Activated CD4-positive, alpha-beta T cell treated with anti-CD3 and anti-CD28 coated beads for 48 hours (primary cell): ENCODE data around the gene COL9A1.
A peak's percentile ranks its signal among the peaks of the same experiment; 100 is the strongest.
"Not testable (repeated sequence)": the region's sequence is repeated elsewhere in the genome, so short reads cannot be mapped to it uniquely, and the experiment has no call there.

ENCODE experiments used
- DNase-seq: peaks from one replicate; pipeline ENCODE4 v3.0.0-alpha.2; 2020

Gene COL9A1

DNA sequence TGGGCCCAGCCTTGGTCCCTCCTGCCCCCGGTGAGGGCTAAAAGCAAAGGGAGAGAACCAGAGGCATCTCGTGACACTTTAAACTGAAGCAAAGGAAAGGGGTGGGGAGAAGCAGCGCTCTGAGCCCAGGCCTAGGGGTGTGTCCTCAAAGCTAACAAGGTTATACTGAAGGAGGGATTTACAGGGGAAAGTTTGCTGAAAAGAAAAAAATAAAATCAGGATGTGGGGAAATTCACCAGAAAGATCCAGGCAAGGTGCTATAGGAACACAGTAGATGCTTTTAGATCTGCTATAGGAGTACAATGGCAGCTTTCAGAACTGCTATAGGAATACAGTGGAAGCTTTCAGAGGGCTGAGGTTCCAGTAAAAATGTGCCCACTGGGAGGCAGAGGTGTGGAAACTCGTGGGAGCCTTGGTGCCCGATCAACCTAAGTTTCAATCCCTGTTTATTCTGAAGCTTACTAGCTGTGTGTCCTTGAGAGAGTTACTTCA, at the start of gene COL9A1:
Gene COL9A1, minus strand, starts transcription at position 51 of the 492 bp plus-strand sequence. CDS start 160 bp downstream, outside the sequence.
- no peak for DNase-seq

DNA sequence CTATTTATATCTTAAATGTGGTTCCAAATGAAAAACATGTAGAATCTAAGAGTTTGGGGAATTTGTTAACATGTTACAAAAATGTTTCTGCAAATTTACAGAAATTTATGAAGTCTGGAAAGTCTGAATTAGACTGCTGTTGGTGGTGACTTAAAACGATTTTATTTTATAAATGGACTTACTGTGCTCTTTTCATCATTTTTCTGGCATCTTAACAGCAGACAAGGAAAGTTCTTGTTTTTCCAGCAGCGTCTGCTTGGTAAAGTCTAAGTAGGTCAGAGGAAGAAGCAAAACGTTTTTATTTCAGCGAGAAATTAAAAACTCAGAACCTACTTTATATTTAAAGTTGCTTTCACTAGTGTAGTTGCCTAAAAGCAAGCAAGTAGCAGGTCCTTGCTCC, 48.6 kb upstream of the COL9A1 start:
- no peak for DNase-seq

GRCh38 chr6:70345619-70346018, 42.7 kb upstream of the COL9A1 start:
- no peak for DNase-seq

DNA sequence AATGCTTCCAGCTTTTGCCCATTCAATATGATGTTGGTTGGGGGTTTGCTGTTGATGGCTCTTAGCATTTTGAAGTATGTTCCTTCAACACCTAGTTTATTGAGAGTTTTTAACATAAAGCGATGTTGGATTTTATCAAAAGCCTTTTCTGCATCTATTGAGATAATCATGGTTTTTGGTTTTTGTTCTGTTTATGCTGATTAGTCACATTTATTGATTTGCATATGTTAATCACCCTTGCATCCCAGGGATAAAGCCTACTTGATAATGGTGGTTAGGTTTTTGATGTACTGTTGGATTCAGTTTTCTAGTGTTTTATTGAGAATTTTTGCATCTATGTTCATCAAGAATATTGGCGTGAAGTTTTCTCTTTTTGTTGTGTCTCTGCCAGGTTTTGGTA, 40.4 kb upstream of the COL9A1 start:
- no peak for DNase-seq

DNA sequence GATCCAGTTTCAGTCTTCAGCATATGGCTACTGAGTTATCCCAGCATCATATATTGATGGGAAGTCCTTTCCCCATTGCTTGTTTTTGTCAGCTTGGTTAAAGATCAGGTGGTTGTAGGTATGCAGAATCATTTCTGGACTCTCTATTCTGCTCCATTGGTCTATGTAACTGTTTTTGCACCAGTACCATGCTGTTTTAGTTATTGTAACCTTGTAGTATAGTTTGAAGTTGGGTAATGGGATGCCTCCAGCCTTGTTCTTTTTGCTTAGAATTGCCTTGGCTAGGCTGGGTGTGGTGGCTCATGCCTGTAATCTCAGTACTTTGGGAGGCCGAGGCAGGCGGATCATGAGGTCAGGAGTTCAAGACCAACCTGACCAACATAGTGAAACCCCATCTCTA, 36.9 kb upstream of the COL9A1 start:
- DNase-seq, result not testable (repeated sequence)

DNA sequence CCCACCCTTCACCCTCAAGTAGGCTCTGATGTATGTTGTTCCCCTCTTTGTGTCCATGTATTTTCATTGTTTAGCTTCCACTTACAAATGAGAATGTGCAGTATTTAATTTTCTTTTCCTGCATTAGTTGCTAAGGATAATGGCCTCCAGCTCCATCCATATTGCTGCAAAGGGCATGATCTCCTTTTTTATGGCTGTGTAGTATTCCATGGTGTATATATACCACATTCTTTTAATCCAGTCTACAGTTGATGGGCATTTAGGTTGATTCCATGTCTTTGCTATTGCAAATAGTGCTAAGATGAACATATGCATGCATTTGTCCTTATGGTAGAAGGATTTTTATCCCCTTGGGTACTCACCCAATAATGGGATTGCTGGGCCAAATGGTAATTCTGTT, 35.9 kb upstream of the COL9A1 start:
- no peak for DNase-seq

DNA sequence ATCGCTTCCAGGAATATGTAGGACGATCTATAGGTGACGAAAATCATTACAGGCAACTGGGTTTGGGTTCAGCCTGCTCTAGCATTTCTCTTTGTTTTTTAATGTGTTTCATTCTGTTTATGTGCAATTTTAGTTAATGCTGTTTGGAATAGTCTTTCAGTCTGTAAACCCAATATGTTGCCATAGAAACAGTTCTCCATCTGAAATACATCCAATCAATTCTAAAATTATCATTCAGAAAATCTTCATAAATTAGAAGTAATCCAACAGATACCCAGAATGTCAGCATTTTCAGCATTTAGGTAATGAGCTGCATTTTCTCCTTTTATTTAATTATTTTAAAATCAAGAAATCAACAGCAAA, 34.8 kb upstream of the COL9A1 start:
- no peak for DNase-seq

GRCh38 chr6:70336996-70337742, 34.3 kb upstream of the COL9A1 start:
- DNase-seq, result no peak

- DNase-seq, result no peak
Measured at GRCh38 chr6:70327036-70327435, 24.2 kb upstream of the COL9A1 start.

DNA sequence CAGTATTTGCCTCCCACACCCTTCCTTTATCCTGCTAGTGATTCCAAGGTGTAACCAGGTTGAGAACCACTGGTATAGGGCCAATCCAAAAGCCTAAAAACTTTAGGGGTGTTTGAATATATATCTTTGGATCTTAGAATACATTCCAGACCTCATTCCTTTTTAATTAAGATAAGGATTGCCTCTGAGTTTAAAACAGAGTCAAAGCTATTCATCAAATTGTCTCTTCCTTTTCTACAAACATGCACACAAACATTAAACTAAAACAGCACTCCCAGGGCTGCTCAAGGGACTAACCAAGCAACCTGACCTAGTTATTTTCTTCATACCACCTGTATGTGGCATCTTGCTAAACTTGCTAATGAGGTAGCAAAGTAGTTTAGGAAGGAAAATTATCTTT, 22.1 kb upstream of the COL9A1 start:
- DNase-seq, result no peak

DNA sequence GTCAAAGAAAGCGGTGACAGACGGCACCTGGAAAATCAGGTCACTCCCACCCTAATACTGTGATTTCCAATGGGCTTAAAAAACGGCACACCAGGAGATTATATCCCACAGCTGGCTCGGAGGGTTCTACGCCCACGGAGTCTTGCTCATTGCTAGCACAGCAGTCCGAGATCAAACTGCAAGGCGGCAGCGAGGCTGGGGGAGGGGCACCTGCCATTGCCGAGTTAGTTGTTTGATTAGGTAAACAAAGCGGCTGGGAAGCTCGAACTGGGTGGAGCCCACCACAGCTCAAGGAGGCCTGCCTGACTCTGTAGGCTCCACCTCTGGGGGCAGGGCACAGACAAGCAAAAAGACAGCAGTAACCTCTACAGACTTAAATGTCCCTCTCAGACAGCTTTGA, 14.9 kb upstream of the COL9A1 start:
- DNase-seq, result not testable (repeated sequence)

DNA sequence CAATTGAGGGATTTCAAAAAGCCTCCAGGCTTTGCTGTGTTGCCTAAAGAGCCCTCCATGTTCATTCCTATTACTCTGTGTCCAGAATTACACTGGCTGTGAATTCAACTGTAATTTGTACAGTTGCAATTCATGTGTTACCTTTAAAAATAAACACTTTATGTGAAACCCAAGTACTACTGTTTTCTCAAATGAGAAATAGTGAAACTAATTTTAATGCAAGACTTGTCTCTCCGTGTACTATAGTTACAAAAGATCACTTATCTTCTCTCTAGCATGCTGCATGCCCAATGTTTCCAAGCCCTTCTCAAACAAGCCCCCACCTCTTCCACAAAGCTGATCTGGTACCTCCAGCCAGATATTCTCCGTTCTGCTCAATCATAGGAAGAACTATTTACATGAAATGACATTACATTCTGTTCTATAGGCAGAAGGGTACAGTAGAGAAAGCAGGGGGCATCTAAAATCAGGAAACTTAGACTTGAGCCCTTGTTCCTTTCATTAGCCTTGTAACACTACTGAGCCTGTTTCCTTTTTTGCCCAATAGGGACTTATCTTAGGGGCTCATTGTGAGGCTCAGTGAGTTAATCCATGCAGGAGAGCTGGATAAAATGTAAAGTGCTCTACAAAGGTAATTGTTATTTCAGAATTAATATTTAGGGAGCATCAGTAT, 12.3 kb upstream of the COL9A1 start:
- DNase-seq, result no peak

DNA sequence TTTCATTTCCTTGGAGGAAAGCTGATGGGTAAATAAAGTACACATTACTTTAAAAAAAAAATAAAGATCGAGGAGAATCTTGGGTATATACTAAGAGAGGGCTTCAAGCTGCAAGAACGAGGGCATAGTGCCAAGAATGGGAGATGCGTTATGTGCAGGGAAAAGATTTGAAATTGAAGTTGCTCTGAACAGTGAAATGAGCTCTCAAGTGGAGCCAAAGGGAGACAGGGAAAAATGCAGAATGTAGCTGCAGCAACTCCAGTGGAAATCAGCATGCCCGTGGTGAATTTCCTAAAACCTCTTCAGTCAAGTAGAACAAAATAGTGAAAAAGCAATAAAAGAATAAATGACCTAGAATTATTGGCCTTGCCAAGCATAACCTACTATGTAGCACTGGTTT, 11.4 kb upstream of the COL9A1 start:
- no peak for DNase-seq

GRCh38 chr6:70312165-70312745, 9.4 kb upstream of the COL9A1 start:
- DNase-seq, result peak; percentile 22

DNA sequence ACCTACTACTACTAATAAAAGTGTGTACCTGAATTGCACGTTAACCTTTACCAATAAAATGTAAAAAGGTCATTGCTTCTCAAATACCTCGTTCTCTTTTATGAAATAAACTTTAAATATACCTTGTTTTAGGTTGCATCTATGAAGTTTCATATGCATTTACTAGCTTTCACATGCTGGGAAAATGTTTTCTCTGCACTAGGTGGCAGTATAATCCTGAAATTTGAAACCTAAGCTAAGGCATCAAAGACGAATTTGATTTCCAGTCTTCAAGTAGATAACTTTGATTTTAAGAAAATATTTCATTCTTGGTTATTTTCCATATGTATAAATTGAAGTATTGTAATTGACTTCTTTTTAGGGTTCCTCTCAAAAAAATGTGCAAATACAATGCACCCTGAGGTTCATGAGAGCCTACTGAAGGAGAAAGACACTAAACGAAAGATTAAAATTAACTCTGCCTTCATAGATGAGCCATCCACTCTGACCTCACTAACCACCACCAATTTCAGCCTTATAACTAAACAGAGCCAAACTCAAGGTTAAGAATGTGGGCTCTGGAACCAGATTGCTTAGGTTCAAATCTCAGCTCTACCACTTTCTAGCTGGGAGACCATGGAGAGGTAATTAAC, 7.3 kb upstream of the COL9A1 start:
- no peak for DNase-seq

GRCh38 chr6:70309243-70309642, 6.4 kb upstream of the COL9A1 start:
- DNase-seq, result no peak

DNA sequence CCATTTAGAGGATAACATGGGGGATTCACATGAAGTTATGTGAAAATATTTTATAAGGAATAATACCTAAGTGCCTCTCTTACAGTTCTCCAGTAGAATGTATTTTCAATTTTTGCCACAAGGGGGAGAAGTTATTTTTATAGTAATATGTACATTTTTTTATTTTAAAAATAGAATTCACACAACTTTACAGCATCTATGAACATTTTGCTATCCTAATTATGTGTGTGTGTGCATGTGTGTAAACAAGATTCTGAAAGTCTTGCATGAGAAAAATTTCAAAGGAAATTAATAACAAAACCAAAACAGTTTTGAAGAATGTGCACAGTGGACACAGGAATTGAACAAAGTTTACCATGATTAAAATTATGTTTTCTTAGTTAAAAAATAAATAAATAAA, 5.3 kb upstream of the COL9A1 start:
- DNase-seq, result not testable (repeated sequence)

GRCh38 chr6:70307008-70307407, 4.1 kb upstream of the COL9A1 start:
- DNase-seq, result no peak

DNA sequence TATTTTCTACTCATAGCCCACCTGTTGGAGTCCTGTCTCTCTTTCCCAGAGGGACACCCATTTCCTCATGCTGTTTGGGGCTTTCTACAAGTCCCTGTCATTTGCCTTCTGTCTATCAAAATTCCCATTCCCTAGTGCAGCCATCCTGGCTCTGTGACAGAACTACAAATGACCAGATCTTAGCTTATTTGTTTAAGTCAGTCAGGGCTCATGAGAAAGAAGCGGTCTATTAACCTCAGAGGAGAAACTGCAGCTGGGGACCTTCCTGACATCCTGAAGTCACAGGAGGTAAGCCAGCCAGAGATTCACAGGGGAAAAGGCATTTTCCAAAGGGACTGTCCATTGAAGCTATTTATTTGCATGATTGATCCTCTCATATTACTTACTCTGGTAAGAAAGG, 1.7 kb upstream of the COL9A1 start:
- no peak for DNase-seq

DNA sequence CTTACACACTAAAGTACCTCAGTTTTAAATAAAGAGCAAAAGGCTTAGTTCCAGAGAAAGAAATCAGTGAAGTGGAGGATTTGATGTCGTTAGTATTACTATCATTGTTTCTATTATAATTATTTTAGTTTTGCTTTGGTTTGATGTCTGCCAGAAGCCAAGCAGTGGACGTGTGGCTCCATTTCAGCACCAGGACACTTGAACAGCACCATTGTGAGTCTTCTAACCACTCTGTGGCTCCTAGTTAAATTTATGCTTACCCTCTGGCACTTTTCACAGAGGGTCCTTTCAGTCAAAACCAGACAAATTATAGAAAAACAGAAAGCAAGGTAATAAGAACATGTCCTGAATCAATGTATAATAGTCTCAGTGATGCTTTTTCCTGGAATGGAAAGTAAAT, 3.4 kb downstream of the COL9A1 start:
- no peak for DNase-seq

GRCh38 chr6:70298068-70298467, 4.8 kb downstream of the COL9A1 start:
- DNase-seq, result no peak

DNA sequence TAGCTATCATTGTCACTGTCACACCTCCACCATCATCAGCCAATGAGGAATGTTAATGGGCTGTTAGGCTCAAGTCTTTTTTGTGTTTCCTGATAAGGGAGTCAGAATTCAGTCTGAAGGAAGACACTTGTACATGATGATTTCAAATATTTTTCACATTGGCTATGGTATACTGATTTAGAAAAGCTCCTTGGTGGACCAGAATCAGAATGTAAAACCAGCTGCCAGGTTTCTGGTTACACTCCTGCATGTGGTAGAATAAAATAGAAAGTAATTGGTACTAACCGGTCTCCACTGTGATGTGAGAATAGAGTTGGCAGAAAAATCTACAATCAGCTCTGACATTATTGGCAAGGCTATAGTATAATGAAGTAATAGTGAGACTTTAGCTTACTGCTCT, 10.7 kb downstream of the COL9A1 start:
- no peak for DNase-seq

- DNase-seq, result no peak
Measured at GRCh38 chr6:70289299-70289698, 13.6 kb downstream of the COL9A1 start.

GRCh38 chr6:70286905-70287304, 16.0 kb downstream of the COL9A1 start:
- DNase-seq, result no peak
